OCI-LY3 (cell line): ENCODE data around the gene DMRT2.

Source experiments
- H2AFZ ChIP-seq: fragments of 200-600, 300-600 bp; shearing (Covaris generic); 2 replicates; pipeline ENCODE4 v1.6.0; 2014; ENCODE audit warnings: antibody characterized with exemption, low read depth, low read length
- H3K27ac ChIP-seq: fragments of 200-600, 300-600 bp; sonication (generic); 2 replicates; pipeline ENCODE4 v1.5.1; 2014; ENCODE audit warnings: mild to moderate bottlenecking, low read length, moderate library complexity, mixed read lengths
- H3K27me3 ChIP-seq: fragments of 200-600, 300-600 bp; sonication (generic); 2 replicates; pipeline ENCODE4 v1.6.1; 2014; ENCODE audit warnings: low read depth, low read length, mixed read lengths
- H3K36me3 ChIP-seq: fragments of 200-600, 300-600 bp; sonication (generic); replicated peaks from 2 replicates; pipeline ENCODE3; 2014; ENCODE audit warnings: low read depth, low read length, mixed read lengths
- H3K4me1 ChIP-seq: fragments of 300-600, 200-600 bp; sonication (generic); 2 replicates; pipeline ENCODE4 v1.6.1; 2014; ENCODE audit warnings: low read length, mixed read lengths
- H3K4me2 ChIP-seq: fragments of 200-600, 300-600 bp; sonication (generic); 2 replicates; pipeline ENCODE4 v1.6.1; 2014; ENCODE audit warnings: low read length, mixed read lengths
- H3K4me3 ChIP-seq: fragments of 300-600, 200-600 bp; sonication (generic); 2 replicates; pipeline ENCODE4 v1.5.1; 2014; ENCODE audit warnings: antibody characterized with exemption, mild to moderate bottlenecking, low read length, moderate library complexity
- H3K79me2 ChIP-seq: fragments of 300-600, 200-600 bp; shearing (Covaris generic); 2 replicates; pipeline ENCODE4 v1.6.1; 2014; ENCODE audit warnings: mild to moderate bottlenecking, low read length, mixed read lengths
- H3K9ac ChIP-seq: fragments of 300-600, 200-600 bp; shearing (Covaris generic); 2 replicates; pipeline ENCODE4 v1.6.0; 2014; ENCODE audit warnings: mild to moderate bottlenecking, low read length, moderate library complexity
- H3K9me3 ChIP-seq: fragments of 200-600, 300-600 bp; shearing (Covaris generic); 2 replicates; pipeline ENCODE4 v1.6.1; 2014; ENCODE audit warnings: low read length, mixed read lengths; ENCODE audit not compliant: insufficient read depth
- H4K20me1 ChIP-seq: fragments of 200-600, 300-600 bp; sonication (generic); 2 replicates; pipeline ENCODE4 v1.6.1; 2016; ENCODE audit warnings: low read length, mixed read lengths; ENCODE audit not compliant: insufficient read depth
- EZH2phosphoT487 ChIP-seq: fragments of 200-600 bp; shearing (Covaris generic); IDR thresholded peaks from 2 replicates; pipeline ENCODE4 v1.6.1; 2018; ENCODE audit warnings: antibody characterized with exemption, mixed run types, low read depth
- TF ChIP-seq, protein P1 (sequence below): fragments of 200-600, 300-600 bp; sonication (generic); IDR thresholded peaks from 2 replicates; pipeline ENCODE4 v1.5.1; 2014; ENCODE audit warnings: antibody characterized with exemption, low read length, low read depth

The DMRT2 gene

DNA sequence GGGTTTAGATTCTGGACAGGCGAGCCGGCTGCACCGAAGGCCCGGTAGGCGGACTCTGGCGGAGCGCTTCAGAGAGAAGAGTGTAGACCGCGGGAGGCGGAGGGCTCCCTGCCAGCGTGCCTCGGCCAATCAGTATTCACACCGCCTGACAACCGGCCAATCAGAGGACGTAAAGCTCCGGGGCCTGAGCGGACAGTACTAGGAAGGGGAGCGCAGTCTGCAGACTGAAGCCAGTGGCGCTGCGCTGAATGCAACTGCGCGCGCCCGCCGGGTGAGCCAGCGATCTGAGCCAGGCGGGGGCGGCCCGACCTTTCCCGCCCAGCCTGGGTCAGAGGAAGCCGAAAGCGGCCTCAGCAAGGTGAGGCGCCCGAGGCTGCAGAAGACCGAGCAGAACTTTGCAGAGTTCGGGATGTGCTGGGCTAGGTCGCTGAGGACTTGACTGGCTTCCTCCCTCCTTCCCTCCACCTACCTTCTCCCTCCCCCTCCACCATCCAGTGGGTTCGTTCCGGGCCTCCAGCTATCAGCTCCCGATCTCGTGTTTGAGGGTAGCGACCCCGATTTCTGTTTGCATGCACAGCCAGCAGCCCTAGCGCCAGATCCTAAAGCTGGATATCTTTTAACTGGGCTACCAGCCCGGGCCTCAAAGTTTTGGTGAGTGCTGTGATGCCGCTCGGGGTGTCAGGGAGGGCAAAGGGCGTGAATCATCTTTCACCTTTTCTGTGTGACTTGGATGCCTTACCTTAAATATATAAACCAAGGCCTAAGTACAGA lies at the start of gene DMRT2:
DMRT2 (plus strand) TSS at position 233 of the 771 bp plus-strand sequence. CDS start 1,257 bp downstream, outside the sequence.
- Histone ChIP-seq H3K36me3 (no peaks in the 10 kb centered on the region), H2AFZ (no peak within 1 kb of the TSS), H3K27me3 (no peaks in the 10 kb centered on the region), H4K20me1 (no peaks in the 10 kb centered on the region), H3K9ac (no peak within 1 kb of the TSS), H3K4me2 (no peak within 1 kb of the TSS), H3K4me3 (no peak within 1 kb of the TSS), H3K79me2 (no peaks in the 10 kb centered on the region), H3K9me3 (no peaks in the 10 kb centered on the region), H3K4me1 (no peaks in the 10 kb centered on the region), H3K27ac (no peak within 1 kb of the TSS)
- TF ChIP-seq EZH2phosphoT487 = no peak
- TF ChIP-seq, protein P1, sequence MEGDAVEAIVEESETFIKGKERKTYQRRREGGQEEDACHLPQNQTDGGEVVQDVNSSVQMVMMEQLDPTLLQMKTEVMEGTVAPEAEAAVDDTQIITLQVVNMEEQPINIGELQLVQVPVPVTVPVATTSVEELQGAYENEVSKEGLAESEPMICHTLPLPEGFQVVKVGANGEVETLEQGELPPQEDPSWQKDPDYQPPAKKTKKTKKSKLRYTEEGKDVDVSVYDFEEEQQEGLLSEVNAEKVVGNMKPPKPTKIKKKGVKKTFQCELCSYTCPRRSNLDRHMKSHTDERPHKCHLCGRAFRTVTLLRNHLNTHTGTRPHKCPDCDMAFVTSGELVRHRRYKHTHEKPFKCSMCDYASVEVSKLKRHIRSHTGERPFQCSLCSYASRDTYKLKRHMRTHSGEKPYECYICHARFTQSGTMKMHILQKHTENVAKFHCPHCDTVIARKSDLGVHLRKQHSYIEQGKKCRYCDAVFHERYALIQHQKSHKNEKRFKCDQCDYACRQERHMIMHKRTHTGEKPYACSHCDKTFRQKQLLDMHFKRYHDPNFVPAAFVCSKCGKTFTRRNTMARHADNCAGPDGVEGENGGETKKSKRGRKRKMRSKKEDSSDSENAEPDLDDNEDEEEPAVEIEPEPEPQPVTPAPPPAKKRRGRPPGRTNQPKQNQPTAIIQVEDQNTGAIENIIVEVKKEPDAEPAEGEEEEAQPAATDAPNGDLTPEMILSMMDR = no peak

DNA sequence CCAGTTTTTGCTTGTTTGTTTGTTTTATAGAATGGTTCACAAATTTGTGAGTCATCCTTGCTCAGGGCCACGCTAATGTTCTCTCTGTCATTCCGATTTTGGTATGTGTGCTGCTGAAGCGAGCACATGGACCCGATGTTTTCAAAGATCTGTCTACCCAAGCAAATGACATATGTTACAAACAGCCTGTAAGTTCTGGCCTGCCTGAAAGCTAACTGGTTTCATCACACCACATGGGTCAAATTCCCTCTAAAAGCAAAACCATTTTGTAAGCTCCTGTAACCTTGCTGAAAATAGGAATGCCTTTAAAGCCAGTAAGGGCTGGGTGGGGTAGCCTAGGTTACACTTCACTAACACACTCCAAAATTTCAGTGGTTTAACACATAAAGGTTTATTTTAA lies 48.3 kb upstream of the DMRT2 start:
- no peak overlapping the region for H3K9ac ChIP-seq
- no peaks in the 10 kb centered on the region for H3K79me2 ChIP-seq
- H3K27me3 ChIP-seq = no peaks in the 10 kb centered on the region
- H4K20me1 ChIP-seq = no peaks in the 10 kb centered on the region
- no peak overlapping the region for H2AFZ ChIP-seq
- no peak for TF ChIP-seq EZH2phosphoT487
- TF ChIP-seq, protein P1 = no peak
- no peak overlapping the region for H3K4me3 ChIP-seq
- H3K4me1 ChIP-seq = peaks cover 32% of the 10 kb centered on the region
- no peak overlapping the region for H3K4me2 ChIP-seq
- no peak overlapping the region for H3K27ac ChIP-seq
- H3K9me3 ChIP-seq = no peaks in the 10 kb centered on the region
- H3K36me3 ChIP-seq = no peaks in the 10 kb centered on the region

DNA sequence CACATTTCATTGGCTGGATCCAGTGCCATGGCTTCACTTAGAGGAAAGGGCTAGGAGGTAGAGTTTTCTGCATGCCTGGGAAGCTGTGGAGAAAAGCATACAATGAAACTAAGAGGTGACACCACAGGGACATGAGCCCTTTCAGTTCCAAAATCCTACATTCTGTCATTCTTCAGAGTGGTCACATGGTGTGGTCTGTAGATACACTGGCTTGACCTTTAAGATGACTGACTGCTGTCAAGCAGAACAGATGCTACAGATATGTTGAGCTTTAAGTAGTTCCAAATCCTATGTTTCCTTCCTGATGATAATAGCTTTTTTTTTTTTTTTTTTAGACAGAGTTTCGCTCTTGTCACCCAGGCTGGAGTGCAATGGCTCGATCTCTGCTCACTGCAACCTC lies 47.5 kb upstream of the DMRT2 start:
- Histone ChIP-seq H3K36me3 (no peaks in the 10 kb centered on the region), H3K27ac (no peak overlapping the region), H3K9ac (no peak overlapping the region), H3K4me1 (peaks cover 38% of the 10 kb centered on the region), H3K79me2 (no peaks in the 10 kb centered on the region), H2AFZ (no peak overlapping the region), H4K20me1 (no peaks in the 10 kb centered on the region), H3K4me3 (no peak overlapping the region), H3K27me3 (no peaks in the 10 kb centered on the region), H3K9me3 (no peaks in the 10 kb centered on the region), H3K4me2 (no peak overlapping the region)
- TF ChIP-seq, protein P1 = no peak
- no peak for TF ChIP-seq EZH2phosphoT487

DNA sequence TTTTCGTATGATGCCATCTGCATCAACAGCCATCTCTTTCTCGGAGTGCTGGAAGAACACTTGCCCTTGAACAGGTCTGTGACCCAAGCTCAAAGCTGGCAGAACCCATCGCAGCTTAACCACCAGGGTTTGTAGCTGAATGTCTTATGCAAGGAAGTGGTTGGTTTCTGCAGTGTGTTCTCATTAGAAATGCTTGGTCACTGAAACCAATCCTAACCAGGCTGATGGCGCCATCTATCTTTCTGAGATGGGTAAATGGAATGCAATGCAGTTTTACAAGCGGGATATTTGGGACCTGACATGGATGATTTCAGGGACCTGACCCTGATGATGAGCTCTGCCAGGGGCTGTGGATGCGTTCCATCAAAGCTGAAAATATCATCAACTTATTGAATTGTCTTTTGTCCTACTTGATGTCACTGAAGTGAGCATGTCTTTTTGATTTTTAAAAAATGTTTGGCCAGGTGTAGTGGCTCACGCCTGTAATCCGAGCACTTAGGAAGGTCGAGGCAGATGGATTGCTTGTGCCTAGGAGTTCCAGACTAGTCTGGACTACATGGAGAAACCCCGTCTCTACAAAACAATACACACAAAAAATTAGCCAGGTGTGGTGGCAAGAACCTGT lies 45.0 kb upstream of the DMRT2 start:
- H3K4me3 ChIP-seq = peak overlapping the region; percentile 65
- no peaks in the 10 kb centered on the region for H3K9me3 ChIP-seq
- TF ChIP-seq, protein P1 = peak; percentile 77
- TF ChIP-seq EZH2phosphoT487 = no peak
- H3K4me1 ChIP-seq = peaks cover 35% of the 10 kb centered on the region
- peak overlapping the region; percentile 90 for H2AFZ ChIP-seq
- H3K36me3 ChIP-seq = no peaks in the 10 kb centered on the region
- no peaks in the 10 kb centered on the region for H4K20me1 ChIP-seq
- peak overlapping the region; percentile 85 for H3K4me2 ChIP-seq
- no peaks in the 10 kb centered on the region for H3K79me2 ChIP-seq
- no peaks in the 10 kb centered on the region for H3K27me3 ChIP-seq
- H3K9ac ChIP-seq = peak overlapping the region; percentile 17; the same call in 1 of the 2 replicates
- H3K27ac ChIP-seq = no peak overlapping the region
